HG02885 (cell line): ENCODE results near the gene TET3.

Experiments
- ATAC-seq: cut with Tn5 transposase; IDR thresholded peaks from one replicate; pipeline ENCODE4 v1.9.1; 2021; ENCODE audit warnings: mild to moderate bottlenecking; ENCODE audit not compliant: unreplicated experiment, poor library complexity

The TET3 gene

GRCh38 chr2:74002505-74003421 lies 18.1 kb downstream of the TET3 start:
- ATAC-seq, result peak; percentile 93

GRCh38 chr2:74003494-74004211 lies 18.9 kb downstream of the TET3 start:
- no peak for ATAC-seq

- ATAC-seq, result no peak
Measured at GRCh38 chr2:74004212-74005182, 19.8 kb downstream of the TET3 start.

GRCh38 chr2:74005786-74006185 lies 21.1 kb downstream of the TET3 start:
- no peak for ATAC-seq

GRCh38 chr2:74006459-74006858 lies 21.7 kb downstream of the TET3 start:
- ATAC-seq, result no peak

GRCh38 chr2:74007121-74007520 lies 22.4 kb downstream of the TET3 start:
- ATAC-seq, result no peak

GRCh38 chr2:74007711-74008110 lies 23.0 kb downstream of the TET3 start:
- no peak for ATAC-seq

GRCh38 chr2:74008761-74009395 lies 24.2 kb downstream of the TET3 start:
- ATAC-seq, result no peak

- ATAC-seq, result no peak
Measured at GRCh38 chr2:74009577-74009976, 24.9 kb downstream of the TET3 start.

- no peak for ATAC-seq
Measured at GRCh38 chr2:74010087-74010541, 25.4 kb downstream of the TET3 start.

GRCh38 chr2:74011246-74011645 lies 26.5 kb downstream of the TET3 start:
- ATAC-seq, result no peak

GRCh38 chr2:74014813-74015212 lies 30.1 kb downstream of the TET3 start:
- ATAC-seq, result no peak

GRCh38 chr2:74017223-74017622 lies 32.5 kb downstream of the TET3 start:
- no peak for ATAC-seq

GRCh38 chr2:74019516-74019915 lies 34.8 kb downstream of the TET3 start:
- no peak for ATAC-seq

GRCh38 chr2:74020702-74021406 lies 36.1 kb downstream of the TET3 start:
- ATAC-seq, result peak; percentile 40

- ATAC-seq, result no peak
Measured at GRCh38 chr2:74021407-74021755, 36.7 kb downstream of the TET3 start.

- no peak for ATAC-seq
Measured at GRCh38 chr2:74024216-74024615, 39.5 kb downstream of the TET3 start.

- no peak for ATAC-seq
Measured at GRCh38 chr2:74025971-74026612, 41.4 kb downstream of the TET3 start.
